Measurements from ENCODE around the gene OMA1.
A peak's percentile ranks its signal among the peaks of the same experiment; 100 is the strongest.

The OMA1 gene

DNA sequence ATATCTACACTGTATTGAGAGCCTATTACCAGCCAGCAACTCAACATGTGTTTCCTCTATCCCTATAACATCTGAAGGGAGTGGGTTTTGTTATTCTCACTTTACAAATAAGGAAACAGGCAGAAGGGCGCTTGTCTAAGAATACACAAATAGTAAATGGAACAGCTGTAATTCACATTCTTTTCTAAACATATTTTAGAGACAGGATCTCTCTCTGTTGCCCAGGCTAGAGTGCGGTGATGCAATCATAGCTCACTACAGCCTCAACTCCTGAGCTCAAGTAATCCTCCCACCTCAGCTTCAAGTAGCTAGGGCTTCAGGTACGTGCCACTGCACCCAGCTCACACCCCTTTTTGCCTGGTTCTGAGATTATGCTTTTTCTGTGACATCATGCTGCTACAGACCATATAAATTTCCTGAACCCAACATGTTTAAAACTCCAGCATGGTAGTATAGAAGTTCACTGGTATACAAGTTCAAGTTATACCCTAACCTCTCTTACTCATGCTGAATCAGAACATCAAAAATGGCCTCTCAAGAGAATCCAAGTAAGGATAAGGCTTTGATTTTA, 39.1 kb upstream of the OMA1 start:
- Histone ChIP-seq H3K79me1 (ENCODE audit: low read length) (peaks cover 2% of the 10 kb centered on the region), H2AFZ (ENCODE audit: insufficient read depth, low read length, poor library complexity) (no peak overlapping the region), H3K9me3 (ENCODE audit: insufficient read depth, low read depth, low read length) (no peaks in the 10 kb centered on the region), H4K8ac (ENCODE audit: low read depth, low read length) (no peak overlapping the region), H4K91ac (ENCODE audit: low read depth, low read length) (no peak overlapping the region), H3K18ac (ENCODE audit: low read length) (no peak overlapping the region), H3K27me3 (ENCODE audit: insufficient read depth, low read length) (no peaks in the 10 kb centered on the region), H3K36me3 (ENCODE audit: control insufficient read depth in 1 of 2, insufficient read depth in 2 of 2, low read length in 2 of 2) (no peaks in the 10 kb centered on the region), H3K9ac (ENCODE audit: low read length) (no peak overlapping the region), H3K4me3 (ENCODE audit: low read depth, low read length) (no peak overlapping the region), H2AK5ac (ENCODE audit: low read length) (no peak overlapping the region), H3K79me2 (ENCODE audit: control insufficient read depth, insufficient read depth, low read length, poor library complexity) (no peaks in the 10 kb centered on the region), H3K27ac (ENCODE audit: low read depth, low read length) (no peak overlapping the region), H3K4me1 (ENCODE audit: control insufficient read depth in 1 of 2, insufficient read depth in 2 of 2, low read length in 2 of 2) (peaks cover 8 to 10% of the 10 kb centered on the region in 2 experiments), H4K12ac (ENCODE audit: low read depth, low read length) (no peak overlapping the region), H3K4me2 (ENCODE audit: low read length) (no peak overlapping the region), H3K23ac (ENCODE audit: low read length) (no peak overlapping the region), H2BK5ac (ENCODE audit: low read depth, low read length, poor library complexity) (no peak overlapping the region), H3K14ac (ENCODE audit: low read length) (no peak overlapping the region), H2BK12ac (ENCODE audit: low read length) (no peak overlapping the region), H3K4ac (ENCODE audit: low read depth, low read length) (no peak overlapping the region), H2BK120ac (ENCODE audit: insufficient read depth, low read length, poor library complexity) (no peak overlapping the region)
- WGBS (ENCODE audit: extremely low coverage, insufficient coverage, insufficient read length) = no CpG with 5 or more reads among the region's 3 CpGs
- no peak for DNase-seq

DNA sequence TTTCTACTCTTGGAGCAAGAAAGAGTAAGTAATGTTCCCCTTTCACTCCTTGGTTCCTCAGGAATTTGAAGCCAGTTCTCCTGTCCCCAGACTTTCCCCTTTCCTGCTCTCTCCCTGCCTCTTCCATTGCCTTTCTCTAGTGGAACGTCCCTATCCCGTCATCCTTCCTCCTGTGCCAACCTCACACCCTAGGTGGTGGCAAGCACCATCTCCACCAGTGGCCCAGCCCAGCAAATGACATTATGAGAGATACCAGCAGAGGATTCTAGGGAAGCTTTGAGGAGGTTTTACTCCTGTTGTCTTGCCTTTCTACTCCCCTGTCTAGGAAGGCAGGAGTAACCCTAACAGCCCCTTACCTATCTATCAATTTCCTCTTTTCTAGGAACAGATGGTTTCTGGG, 38.6 kb upstream of the OMA1 start:
- Histone ChIP-seq H4K8ac (ENCODE audit: low read depth, low read length) (no peak overlapping the region), H2BK120ac (ENCODE audit: insufficient read depth, low read length, poor library complexity) (no peak overlapping the region), H3K36me3 (ENCODE audit: control insufficient read depth in 1 of 2, insufficient read depth in 2 of 2, low read length in 2 of 2) (no peaks in the 10 kb centered on the region), H3K79me2 (ENCODE audit: control insufficient read depth, insufficient read depth, low read length, poor library complexity) (no peaks in the 10 kb centered on the region), H3K4me1 (ENCODE audit: control insufficient read depth in 1 of 2, insufficient read depth in 2 of 2, low read length in 2 of 2) (peaks cover 8 to 10% of the 10 kb centered on the region in 2 experiments), H4K12ac (ENCODE audit: low read depth, low read length) (no peak overlapping the region), H2BK5ac (ENCODE audit: low read depth, low read length, poor library complexity) (no peak overlapping the region), H3K14ac (ENCODE audit: low read length) (peak overlapping the region; percentile 69), H3K79me1 (ENCODE audit: low read length) (peaks cover 2% of the 10 kb centered on the region), H2AK5ac (ENCODE audit: low read length) (no peak overlapping the region), H3K27ac (ENCODE audit: low read depth, low read length) (no peak overlapping the region), H3K18ac (ENCODE audit: low read length) (no peak overlapping the region), H3K9me3 (ENCODE audit: insufficient read depth, low read depth, low read length) (no peaks in the 10 kb centered on the region), H3K4ac (ENCODE audit: low read depth, low read length) (no peak overlapping the region), H2AFZ (ENCODE audit: insufficient read depth, low read length, poor library complexity) (no peak overlapping the region), H3K4me3 (ENCODE audit: low read depth, low read length) (no peak overlapping the region), H2BK12ac (ENCODE audit: low read length) (peak overlapping the region; percentile 75), H3K23ac (ENCODE audit: low read length) (no peak overlapping the region), H3K9ac (ENCODE audit: low read length) (no peak overlapping the region), H3K27me3 (ENCODE audit: insufficient read depth, low read length) (no peaks in the 10 kb centered on the region), H4K91ac (ENCODE audit: low read depth, low read length) (no peak overlapping the region), H3K4me2 (ENCODE audit: low read length) (no peak overlapping the region)
- WGBS (ENCODE audit: extremely low coverage, insufficient coverage, insufficient read length) = no CpG with 5 or more reads among the region's 2 CpGs
- DNase-seq = no peak

DNA sequence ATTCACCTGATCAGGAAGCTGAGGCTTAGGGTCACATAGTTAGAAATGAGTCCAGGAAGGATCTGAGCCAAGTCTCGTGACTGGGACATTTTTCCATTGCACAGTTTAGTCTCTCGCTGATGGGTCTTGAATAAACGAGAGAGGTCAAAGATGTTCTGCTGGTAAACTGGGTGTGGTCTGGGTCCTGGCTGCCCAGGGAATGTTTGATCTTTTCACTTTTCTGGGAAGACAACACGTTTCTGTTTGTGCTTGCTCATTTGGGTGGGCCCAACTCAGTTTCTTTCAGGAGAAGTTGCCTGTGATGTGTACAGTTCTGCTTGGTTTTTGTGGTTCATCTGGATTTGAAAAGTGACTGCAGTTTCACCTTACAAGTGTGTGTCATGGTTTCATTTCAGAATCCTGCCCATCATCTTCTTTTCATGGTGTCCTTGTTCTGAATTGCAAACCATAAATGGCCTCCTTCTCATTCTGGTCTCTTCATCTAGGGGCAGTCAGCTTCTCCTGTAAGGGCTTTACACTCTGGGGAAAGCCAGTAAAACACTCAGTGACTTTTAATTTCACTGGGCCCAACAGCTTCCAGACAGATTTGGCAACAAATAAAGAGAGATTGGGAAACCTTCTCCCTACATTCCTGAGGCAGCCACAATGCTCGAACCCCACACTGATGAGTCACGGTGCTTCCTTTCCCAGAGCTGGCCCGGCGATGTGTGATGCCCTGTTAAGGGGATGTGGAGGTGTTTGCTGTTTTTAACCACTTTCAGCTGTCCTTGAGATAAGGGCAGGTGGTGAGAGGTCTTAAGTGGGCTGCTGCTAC, 37.8 kb upstream of the OMA1 start:
- peak overlapping the region; percentile 43 for H3K4me2 ChIP-seq (ENCODE audit: low read length)
- H3K14ac ChIP-seq (ENCODE audit: low read length) = no peak overlapping the region
- no peak for DNase-seq
- H3K4me3 ChIP-seq (ENCODE audit: low read depth, low read length) = no peak overlapping the region
- H3K79me2 ChIP-seq (ENCODE audit: control insufficient read depth, insufficient read depth, low read length, poor library complexity) = no peaks in the 10 kb centered on the region
- no peaks in the 10 kb centered on the region for H3K27me3 ChIP-seq (ENCODE audit: insufficient read depth, low read length)
- no CpG with 5 or more reads among the region's 8 CpGs for WGBS (ENCODE audit: extremely low coverage, insufficient coverage, insufficient read length)
- H3K9me3 ChIP-seq (ENCODE audit: insufficient read depth, low read depth, low read length) = no peaks in the 10 kb centered on the region
- H3K23ac ChIP-seq (ENCODE audit: low read length) = no peak overlapping the region
- H3K4ac ChIP-seq (ENCODE audit: low read depth, low read length) = no peak overlapping the region
- H2AK5ac ChIP-seq (ENCODE audit: low read length) = no peak overlapping the region
- H3K27ac ChIP-seq (ENCODE audit: low read depth, low read length) = peak overlapping the region; percentile 61
- no peak overlapping the region for H4K91ac ChIP-seq (ENCODE audit: low read depth, low read length)
- H3K36me3 ChIP-seq (ENCODE audit: control insufficient read depth in 1 of 2, insufficient read depth in 2 of 2, low read length in 2 of 2) = no peaks in the 10 kb centered on the region
- H2BK5ac ChIP-seq (ENCODE audit: low read depth, low read length, poor library complexity) = no peak overlapping the region
- H2AFZ ChIP-seq (ENCODE audit: insufficient read depth, low read length, poor library complexity) = no peak overlapping the region
- H4K8ac ChIP-seq (ENCODE audit: low read depth, low read length) = no peak overlapping the region
- peaks cover 8 to 10% of the 10 kb centered on the region in 2 experiments for H3K4me1 ChIP-seq (ENCODE audit: control insufficient read depth in 1 of 2, insufficient read depth in 2 of 2, low read length in 2 of 2)
- no peak overlapping the region for H3K18ac ChIP-seq (ENCODE audit: low read length)
- H2BK12ac ChIP-seq (ENCODE audit: low read length) = no peak overlapping the region
- H2BK120ac ChIP-seq (ENCODE audit: insufficient read depth, low read length, poor library complexity) = no peak overlapping the region
- H3K9ac ChIP-seq (ENCODE audit: low read length) = no peak overlapping the region
- H3K79me1 ChIP-seq (ENCODE audit: low read length) = peaks cover 2% of the 10 kb centered on the region
- H4K12ac ChIP-seq (ENCODE audit: low read depth, low read length) = no peak overlapping the region

DNA sequence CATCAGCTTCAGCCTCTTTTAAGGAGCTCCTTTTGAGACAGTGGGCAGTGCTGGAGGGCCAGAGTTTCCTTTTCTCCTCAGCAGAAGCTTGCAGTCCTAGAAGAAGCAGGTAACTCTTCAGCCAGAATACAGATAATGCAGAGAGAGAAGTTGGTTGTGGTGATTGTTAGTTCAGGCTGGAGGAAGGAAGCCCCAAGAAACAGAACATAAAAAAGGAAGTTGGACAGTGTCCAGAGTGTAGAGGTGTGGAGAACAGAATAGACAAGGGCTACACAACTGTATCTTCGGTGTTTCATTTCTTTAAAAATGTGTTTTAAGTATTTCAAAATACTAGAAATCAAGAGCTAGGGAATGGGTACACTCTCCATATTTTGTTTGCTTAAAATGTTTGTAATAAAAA, 37.0 kb upstream of the OMA1 start:
- no CpG with 5 or more reads among the region's 1 CpG for WGBS (ENCODE audit: extremely low coverage, insufficient coverage, insufficient read length)
- no peak overlapping the region for H3K14ac ChIP-seq (ENCODE audit: low read length)

More for the DNA sequence above, 37.0 kb upstream of the OMA1 start:
- Histone ChIP-seq H2AK5ac (ENCODE audit: low read length) (no peak overlapping the region), H3K18ac (ENCODE audit: low read length) (no peak overlapping the region), H3K27me3 (ENCODE audit: insufficient read depth, low read length) (no peaks in the 10 kb centered on the region), H3K4ac (ENCODE audit: low read depth, low read length) (no peak overlapping the region), H3K36me3 (ENCODE audit: control insufficient read depth in 1 of 2, insufficient read depth in 2 of 2, low read length in 2 of 2) (no peaks in the 10 kb centered on the region), H2BK120ac (ENCODE audit: insufficient read depth, low read length, poor library complexity) (no peak overlapping the region), H2BK5ac (ENCODE audit: low read depth, low read length, poor library complexity) (no peak overlapping the region), H3K23ac (ENCODE audit: low read length) (no peak overlapping the region), H2BK12ac (ENCODE audit: low read length) (no peak overlapping the region), H3K9ac (ENCODE audit: low read length) (no peak overlapping the region), H4K8ac (ENCODE audit: low read depth, low read length) (no peak overlapping the region), H2AFZ (ENCODE audit: insufficient read depth, low read length, poor library complexity) (no peak overlapping the region), H4K91ac (ENCODE audit: low read depth, low read length) (no peak overlapping the region), H3K27ac (ENCODE audit: low read depth, low read length) (no peak overlapping the region), H3K4me2 (ENCODE audit: low read length) (no peak overlapping the region), H3K9me3 (ENCODE audit: insufficient read depth, low read depth, low read length) (no peaks in the 10 kb centered on the region), H3K4me1 (ENCODE audit: control insufficient read depth in 1 of 2, insufficient read depth in 2 of 2, low read length in 2 of 2) (peaks cover 8 to 10% of the 10 kb centered on the region in 2 experiments), H3K79me1 (ENCODE audit: low read length) (peaks cover 2% of the 10 kb centered on the region), H3K4me3 (ENCODE audit: low read depth, low read length) (no peak overlapping the region), H4K12ac (ENCODE audit: low read depth, low read length) (no peak overlapping the region), H3K79me2 (ENCODE audit: control insufficient read depth, insufficient read depth, low read length, poor library complexity) (no peaks in the 10 kb centered on the region)
- no peak for DNase-seq

Data from trophoblast cell (in vitro differentiated cells and primary cell).